Endothelial cell of umbilical vein (primary cell): ENCODE results near the gene RYR1. TPM values are rescaled to one million over a fixed set of nuclear protein-coding genes. Genes with fewer than 3 reads are reported as not detected.

Experiments used
- BruUV-seq: library from RNA; stranded (reverse); fragments of 400-500 nt; replicated peaks from 2 replicates; lab custom pipeline; 2021; lab: Mats Ljungman, UMichigan
- CTCF ChIA-PET: fragments of 300-600, 350-600 bp; sonication (Branson Sonifier 250); formaldehyde crosslinking; loops from one replicate; lab custom pipeline; 2021; ENCODE audit warnings: antibody characterized with exemption, inconsistent platforms; lab: Charles Lee
- POLR2A ChIA-PET: fragments of 300-600, 350-600 bp; sonication (Branson Sonifier 250); formaldehyde crosslinking; loops from one replicate; lab custom pipeline; 2021; ENCODE audit warnings: antibody characterized with exemption, inconsistent platforms; lab: Charles Lee
- DNase-seq: peaks from one replicate; pipeline ENCODE4 v3.0.0-alpha.2; 2011; ENCODE audit warnings: low read depth, low spot score
- FAIRE-seq: peaks from 2 replicates; lab custom pipeline; 2011; peaks lifted over from hg19 to GRCh38; lab: Jason Lieb, UNC
- H2AFZ ChIP-seq: 2 replicates; pipeline ENCODE4 v1.6.0; 2012; ENCODE audit warnings: low read depth, low read length, control low read depth, inconsistent platforms
- H3K27ac ChIP-seq: 2 replicates; pipeline ENCODE4 v1.5.1; 2011; ENCODE audit warnings: low read depth, mild to moderate bottlenecking, control low read depth, low read length, moderate library complexity; ENCODE audit not compliant: insufficient read depth
- H3K27me3 ChIP-seq, 2 experiments: 2 replicates each; pipeline versions ENCODE4 v1.6.0 to v1.6.1; 2011; ENCODE audit warnings: low read length in 2 of 2, mixed read lengths in 1 of 2; ENCODE audit not compliant: control insufficient read depth in 2 of 2, insufficient read depth in 2 of 2
- H3K36me3 ChIP-seq, 2 experiments: 2 replicates in 1 of 2; 3 replicates in 1 of 2; pipeline ENCODE4 v1.5.1; 2011; ENCODE audit warnings: low read length in 2 of 2, mild to moderate bottlenecking in 1 of 2, moderate library complexity in 1 of 2; ENCODE audit not compliant: control insufficient read depth in 2 of 2, insufficient read depth in 2 of 2; ENCODE audit errors: extremely low read depth in 1 of 2
- H3K4me1 ChIP-seq: 3 replicates; pipeline ENCODE4 v1.5.1; 2011; ENCODE audit warnings: mild to moderate bottlenecking, low read length; ENCODE audit not compliant: control insufficient read depth, insufficient read depth; ENCODE audit errors: extremely low read depth
- H3K4me2 ChIP-seq: 2 replicates; pipeline ENCODE4 v1.6.1; 2011; ENCODE audit warnings: low read length, control low read depth, mixed read lengths; ENCODE audit not compliant: insufficient read depth
- H3K4me3 ChIP-seq, 3 experiments: fragments of 200-600 bp in 1 of 3; sonication (generic), shearing (Covaris generic) in 1 of 3; replicated peaks in 1 of 3; 2 replicates each; pipeline ENCODE4 v1.5.1; 2011 to 2016; ENCODE audit warnings: control low read depth in 3 of 3, low read length in 3 of 3, mild to moderate bottlenecking in 2 of 3, inconsistent platforms in 1 of 3, low read depth in 1 of 3, moderate library complexity in 1 of 3; ENCODE audit not compliant: insufficient read depth in 1 of 3
- H3K79me2 ChIP-seq: 2 replicates; pipeline ENCODE4 v1.6.0; 2012; ENCODE audit warnings: low read length, inconsistent platforms; ENCODE audit not compliant: control insufficient read depth, insufficient read depth
- H3K9ac ChIP-seq: replicated peaks from 2 replicates; pipeline ENCODE3; 2011; ENCODE audit warnings: low read length, control low read depth; ENCODE audit not compliant: insufficient read depth; ENCODE audit errors: extremely low read depth
- H3K9me1 ChIP-seq: replicated peaks from 3 replicates; pipeline ENCODE4 v1.6.0; 2011; ENCODE audit warnings: mild to moderate bottlenecking, low read length; ENCODE audit not compliant: control insufficient read depth, insufficient read depth; ENCODE audit errors: extremely low read depth
- H3K9me3 ChIP-seq: replicated peaks from 2 replicates; pipeline ENCODE4 v1.5.1; 2012; ENCODE audit warnings: low read length, inconsistent platforms; ENCODE audit not compliant: control insufficient read depth, insufficient read depth
- H4K20me1 ChIP-seq: replicated peaks from 2 replicates; pipeline ENCODE3; 2011; ENCODE audit warnings: mild to moderate bottlenecking, low read length; ENCODE audit not compliant: control insufficient read depth, insufficient read depth; ENCODE audit errors: extremely low read depth
- POLR2A ChIP-seq: IDR thresholded peaks from 2 replicates; pipeline ENCODE4 v1.6.1; 2012; ENCODE audit warnings: low read depth, mild to moderate bottlenecking, control low read depth, low read length
- dilution Hi-C: fragments of 300-500 bp; cut with MboI; formaldehyde crosslinking; loops from one replicate; pipeline ENCODE4 v1.15.0; 2019; ENCODE audit warnings: low sequenced_read_pairs; ENCODE audit not compliant: extremely low pct_ligation_motif_present
- intact Hi-C: fragments of 100-400 bp; cut with micrococcal nuclease; formaldehyde crosslinking; loops from one replicate; pipeline ENCODE4 v1.10.0; 2022
- polyA plus RNA-seq, 4 experiments: library from polyadenylated mRNA; depleted of rRNA in 3 of 4; stranded (reverse) in 3 of 4; unstranded in 1 of 4; fragments of >200 nt; gene quantifications; 2 replicates each; pipeline versions ENCODE4 v1.2.1 to v1.2.3, GENCODE V29; 2011 to 2012; ENCODE audit warnings: missing spikeins in 1 of 4
- total RNA-seq: library from RNA; stranded (reverse); gene quantifications from 2 replicates; pipeline ENCODE4 v1.2.3, GENCODE V29; 2021
- TF ChIP-seq, protein P1 (sequence below), 2 donors: IDR thresholded peaks; 1 replicate in 1 of 2; 2 replicates in 1 of 2; pipeline ENCODE4 v1.5.1; 2011; ENCODE audit warnings: low read length in 2 of 2, mild to moderate bottlenecking in 2 of 2, moderate library complexity in 2 of 2, control low read depth in 1 of 2, inconsistent platforms in 1 of 2, low read depth in 1 of 2; ENCODE audit not compliant: insufficient read depth in 1 of 2; ENCODE audit errors: extremely low read depth in 1 of 2

The RYR1 gene
- total and polyA plus RNA-seq, 2 donors (not counting 3 experiments of a cell fraction or from before 2014, with no cell fraction given), result under 0.01 to 0.02 TPM

DNA sequence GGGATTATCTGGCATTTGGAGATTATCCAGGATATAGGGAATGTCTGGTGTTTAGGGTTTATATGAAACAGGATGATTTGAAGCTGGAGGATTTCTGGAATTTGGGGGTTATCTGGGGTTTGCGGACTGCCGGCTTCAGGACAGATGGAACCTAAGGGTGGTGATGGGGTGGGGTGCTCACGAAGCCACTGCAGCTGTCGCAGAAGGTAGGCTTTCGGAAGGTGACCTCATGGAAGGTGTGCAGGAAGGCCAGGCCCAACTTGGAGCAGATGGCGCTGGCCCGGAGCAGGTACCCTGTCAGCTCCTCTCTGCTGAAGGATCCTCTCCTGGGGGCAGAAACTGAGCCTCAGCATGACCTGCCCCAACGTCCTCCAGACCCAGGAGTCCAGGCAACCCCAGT is 21.0 kb upstream of the RYR1 start:
- Histone ChIP-seq H3K9me3 (no peaks in the 10 kb centered on the region), H3K79me2 (no peaks in the 10 kb centered on the region), H3K9ac (no peak overlapping the region), H3K4me1 (no peaks in the 10 kb centered on the region), H3K4me2 (no peak overlapping the region), H3K36me3 (no peaks in the 10 kb centered on the region), H3K27me3 (no peaks in the 10 kb centered on the region), H3K27ac (no peak overlapping the region), H2AFZ (no peak overlapping the region), H3K9me1 (no peaks in the 10 kb centered on the region), H4K20me1 (no peaks in the 10 kb centered on the region), H3K4me3 (no peak overlapping the region)
- dilution Hi-C loops (no loop called here), intact Hi-C loops (no loop called here)
- BruUV-seq, result no TSS peak
- ChIA-PET POLR2A (no interaction called here), CTCF (interaction anchor here (1.6 to 3.1 kb wide), 2 partner anchors 10 to 222 kb away, joined by 5 to 8 read pairs; partner anchors contain the start of gene FAM98C)
- FAIRE-seq, result no peak
- TF ChIP-seq, protein P1, sequence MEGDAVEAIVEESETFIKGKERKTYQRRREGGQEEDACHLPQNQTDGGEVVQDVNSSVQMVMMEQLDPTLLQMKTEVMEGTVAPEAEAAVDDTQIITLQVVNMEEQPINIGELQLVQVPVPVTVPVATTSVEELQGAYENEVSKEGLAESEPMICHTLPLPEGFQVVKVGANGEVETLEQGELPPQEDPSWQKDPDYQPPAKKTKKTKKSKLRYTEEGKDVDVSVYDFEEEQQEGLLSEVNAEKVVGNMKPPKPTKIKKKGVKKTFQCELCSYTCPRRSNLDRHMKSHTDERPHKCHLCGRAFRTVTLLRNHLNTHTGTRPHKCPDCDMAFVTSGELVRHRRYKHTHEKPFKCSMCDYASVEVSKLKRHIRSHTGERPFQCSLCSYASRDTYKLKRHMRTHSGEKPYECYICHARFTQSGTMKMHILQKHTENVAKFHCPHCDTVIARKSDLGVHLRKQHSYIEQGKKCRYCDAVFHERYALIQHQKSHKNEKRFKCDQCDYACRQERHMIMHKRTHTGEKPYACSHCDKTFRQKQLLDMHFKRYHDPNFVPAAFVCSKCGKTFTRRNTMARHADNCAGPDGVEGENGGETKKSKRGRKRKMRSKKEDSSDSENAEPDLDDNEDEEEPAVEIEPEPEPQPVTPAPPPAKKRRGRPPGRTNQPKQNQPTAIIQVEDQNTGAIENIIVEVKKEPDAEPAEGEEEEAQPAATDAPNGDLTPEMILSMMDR (IDR thresholded peaks at IDR 0.05; ENCODE audit: extremely low read depth in 1 of 2, insufficient read depth in 1 of 2, low read depth in 1 of 2, low read length in 2 of 2), result no peak
- no peak for TF ChIP-seq POLR2A
- DNase-seq, result no peak

DNA sequence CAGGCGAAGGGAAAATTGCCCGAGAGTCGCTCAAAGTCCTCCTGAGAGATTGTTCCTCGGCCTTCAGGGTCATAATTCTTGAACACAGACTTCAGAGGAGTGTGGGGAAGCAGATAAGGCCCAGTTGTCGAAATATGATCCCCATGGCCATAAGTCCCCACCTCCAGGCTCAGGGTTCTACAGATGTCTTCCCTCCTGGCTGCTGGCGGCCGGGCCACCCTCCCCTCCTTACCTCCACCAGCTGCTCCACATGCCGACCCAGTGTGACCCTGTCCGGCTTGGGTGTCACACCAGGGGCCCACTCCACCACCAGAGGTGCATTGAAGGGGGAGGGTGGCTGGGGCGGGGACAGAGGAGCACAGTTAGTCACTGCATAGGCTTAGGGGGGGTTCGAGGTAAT is 20.5 kb upstream of the RYR1 start:
- Histone ChIP-seq H3K4me2 (no peak overlapping the region), H3K27me3 (no peaks in the 10 kb centered on the region), H3K79me2 (no peaks in the 10 kb centered on the region), H3K4me3 (no peak overlapping the region), H3K9ac (no peak overlapping the region), H3K9me3 (no peaks in the 10 kb centered on the region), H3K27ac (no peak overlapping the region), H2AFZ (no peak overlapping the region), H3K36me3 (no peaks in the 10 kb centered on the region), H3K4me1 (no peaks in the 10 kb centered on the region), H4K20me1 (no peaks in the 10 kb centered on the region), H3K9me1 (no peaks in the 10 kb centered on the region)
- TF ChIP-seq, protein P1 (IDR thresholded peaks at IDR 0.05; ENCODE audit: extremely low read depth in 1 of 2, insufficient read depth in 1 of 2, low read depth in 1 of 2, low read length in 2 of 2), result no peak
- no peak for DNase-seq
- ChIA-PET POLR2A (no interaction called here), CTCF (interaction anchor here (0.9 to 3.1 kb wide), 2 partner anchors 10 to 221 kb away, joined by 4 to 8 read pairs; partner anchors contain the start of gene FAM98C)
- no TSS peak for BruUV-seq
- no peak for FAIRE-seq
- dilution Hi-C loops, result no loop called here
- intact Hi-C loops, result no loop called here
